HL-60 (cell line): ENCODE measurements around the gene ZFP30.

Source experiments
- GABPA ChIP-seq: IDR thresholded peaks from 2 replicates; pipeline ENCODE4 v1.6.1; 2012; ENCODE audit warnings: low read depth
- POLR2AphosphoS5 ChIP-seq: IDR thresholded peaks from 2 replicates; pipeline ENCODE4 v1.6.1; 2012; ENCODE audit warnings: low read depth
- REST ChIP-seq: IDR thresholded peaks from 2 replicates; pipeline ENCODE4 v1.6.1; 2012; ENCODE audit warnings: low read depth; ENCODE audit not compliant: insufficient replicate concordance
- TF ChIP-seq, protein P1 (sequence below): IDR thresholded peaks from one replicate; pipeline ENCODE4 v1.5.1; 2011; ENCODE audit warnings: low read length, control low read depth, inconsistent platforms; ENCODE audit not compliant: insufficient read depth

DNA sequence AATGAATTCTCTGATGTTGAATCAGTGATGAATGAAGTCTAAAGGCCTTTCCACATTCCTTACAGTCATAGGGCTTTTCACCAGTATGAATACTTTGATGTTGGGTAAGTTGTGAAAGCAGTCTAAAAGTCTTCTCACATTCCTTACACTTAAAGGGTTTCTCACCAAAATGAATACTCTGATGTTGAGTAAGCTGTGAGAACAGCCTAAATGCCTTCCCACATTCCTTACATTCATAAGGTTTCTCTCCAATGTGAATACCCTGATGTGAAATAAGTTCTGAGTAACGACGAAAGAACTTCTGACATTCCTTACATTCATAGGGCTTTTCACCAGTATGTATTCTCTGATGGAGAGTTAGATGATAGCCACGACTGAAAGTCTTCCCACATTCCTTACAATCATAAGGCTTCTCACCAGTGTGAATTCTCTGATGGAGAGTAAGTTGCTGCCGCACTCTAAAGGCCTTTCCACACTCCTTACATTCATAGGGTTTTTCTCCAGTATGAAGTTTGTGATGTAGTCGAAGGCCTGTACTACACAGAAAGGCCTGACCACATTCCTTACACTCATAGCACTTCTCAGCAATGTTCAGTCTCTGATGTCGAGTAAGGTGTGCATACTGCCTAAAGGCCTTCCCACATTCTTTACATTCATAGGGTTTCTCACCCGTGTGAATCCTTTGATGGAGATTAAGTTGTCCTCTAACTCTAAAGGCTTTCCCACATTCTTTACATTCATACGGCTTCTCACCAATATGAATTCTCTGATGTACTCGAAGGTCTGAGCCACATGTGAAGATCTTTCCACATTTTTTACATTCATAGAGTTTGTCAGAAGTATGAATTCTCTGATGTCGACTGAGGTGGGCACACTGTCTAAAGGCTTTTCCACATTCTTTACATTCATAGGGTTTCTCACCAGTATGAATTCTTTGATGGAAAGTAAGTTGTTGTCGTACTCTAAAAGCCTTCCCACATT, 19.9 kb downstream of the ZFP30 start:
- TF ChIP-seq, protein P1, sequence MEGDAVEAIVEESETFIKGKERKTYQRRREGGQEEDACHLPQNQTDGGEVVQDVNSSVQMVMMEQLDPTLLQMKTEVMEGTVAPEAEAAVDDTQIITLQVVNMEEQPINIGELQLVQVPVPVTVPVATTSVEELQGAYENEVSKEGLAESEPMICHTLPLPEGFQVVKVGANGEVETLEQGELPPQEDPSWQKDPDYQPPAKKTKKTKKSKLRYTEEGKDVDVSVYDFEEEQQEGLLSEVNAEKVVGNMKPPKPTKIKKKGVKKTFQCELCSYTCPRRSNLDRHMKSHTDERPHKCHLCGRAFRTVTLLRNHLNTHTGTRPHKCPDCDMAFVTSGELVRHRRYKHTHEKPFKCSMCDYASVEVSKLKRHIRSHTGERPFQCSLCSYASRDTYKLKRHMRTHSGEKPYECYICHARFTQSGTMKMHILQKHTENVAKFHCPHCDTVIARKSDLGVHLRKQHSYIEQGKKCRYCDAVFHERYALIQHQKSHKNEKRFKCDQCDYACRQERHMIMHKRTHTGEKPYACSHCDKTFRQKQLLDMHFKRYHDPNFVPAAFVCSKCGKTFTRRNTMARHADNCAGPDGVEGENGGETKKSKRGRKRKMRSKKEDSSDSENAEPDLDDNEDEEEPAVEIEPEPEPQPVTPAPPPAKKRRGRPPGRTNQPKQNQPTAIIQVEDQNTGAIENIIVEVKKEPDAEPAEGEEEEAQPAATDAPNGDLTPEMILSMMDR, result no peak
- no peak for TF ChIP-seq GABPA
- TF ChIP-seq POLR2AphosphoS5, result no peak
- no peak for TF ChIP-seq REST
